Measurements from ENCODE around the gene FLT4. TPM values are rescaled to one million over a fixed set of nuclear protein-coding genes. Genes with fewer than 3 reads are reported as not detected.
"Not testable (repeated sequence)": the region's sequence is repeated elsewhere in the genome, so short reads cannot be mapped to it uniquely, and the experiment has no call there.

The FLT4 gene
- 1.5 and 3.2 TPM in 2 replicates for total RNA-seq

GRCh38 chr5:180649297-180650039 is at the start of gene FLT4:
Gene FLT4, minus strand, starts transcription at chr5:180649600. Its CDS starts 55 bp downstream, at chr5:180649545.
- DNase-seq (ENCODE audit: low read depth, low spot score) = no peak

GRCh38 chr5:180699042-180699441 is 49.6 kb upstream of the FLT4 start:
- DNase-seq (ENCODE audit: low read depth, low spot score) = no peak

- DNase-seq (ENCODE audit: low read depth, low spot score) = no peak
These were observed 46.7 kb upstream of the FLT4 start for GRCh38 chr5:180696116-180696515.

GRCh38 chr5:180692429-180692828 is 43.0 kb upstream of the FLT4 start:
- no peak for DNase-seq (ENCODE audit: low read depth, low spot score)

GRCh38 chr5:180691046-180691445 is 41.6 kb upstream of the FLT4 start:
- DNase-seq (ENCODE audit: low read depth, low spot score) = no peak

GRCh38 chr5:180690562-180690961 is 41.2 kb upstream of the FLT4 start:
- DNase-seq (ENCODE audit: low read depth, low spot score) = no peak

GRCh38 chr5:180689775-180690174 is 40.4 kb upstream of the FLT4 start:
- no peak for DNase-seq (ENCODE audit: low read depth, low spot score)

- DNase-seq (ENCODE audit: low read depth, low spot score) = no peak
These were observed 39.8 kb upstream of the FLT4 start for GRCh38 chr5:180689071-180689694.

- DNase-seq (ENCODE audit: low read depth, low spot score) = no peak
These were observed 39.1 kb upstream of the FLT4 start for GRCh38 chr5:180688330-180689070.

- not testable (repeated sequence) for DNase-seq (ENCODE audit: low read depth, low spot score)
These were observed 37.4 kb upstream of the FLT4 start for GRCh38 chr5:180686799-180687198.

GRCh38 chr5:180684623-180685161 is 35.3 kb upstream of the FLT4 start:
- no peak for DNase-seq (ENCODE audit: low read depth, low spot score)

GRCh38 chr5:180683220-180683922 is 34.0 kb upstream of the FLT4 start:
- DNase-seq (ENCODE audit: low read depth, low spot score) = no peak

GRCh38 chr5:180682560-180682959 is 33.2 kb upstream of the FLT4 start:
- DNase-seq (ENCODE audit: low read depth, low spot score) = no peak

- DNase-seq (ENCODE audit: low read depth, low spot score) = not testable (repeated sequence)
These were observed 32.6 kb upstream of the FLT4 start for GRCh38 chr5:180682008-180682407.

- DNase-seq (ENCODE audit: low read depth, low spot score) = not testable (repeated sequence)
These were observed 28.9 kb upstream of the FLT4 start for GRCh38 chr5:180678319-180678718.

- DNase-seq (ENCODE audit: low read depth, low spot score) = no peak
These were observed 25.7 kb upstream of the FLT4 start for GRCh38 chr5:180675036-180675635.

GRCh38 chr5:180674090-180674475 is 24.7 kb upstream of the FLT4 start:
- not testable (repeated sequence) for DNase-seq (ENCODE audit: low read depth, low spot score)

GRCh38 chr5:180673371-180674089 is 24.1 kb upstream of the FLT4 start:
- no peak for DNase-seq (ENCODE audit: low read depth, low spot score)

GRCh38 chr5:180671958-180672524 is 22.6 kb upstream of the FLT4 start:
- DNase-seq (ENCODE audit: low read depth, low spot score) = not testable (repeated sequence)
